Smooth muscle cell (in vitro differentiated cells): Measurements from ENCODE around the gene STK32A. TPM values are rescaled to one million over a fixed set of nuclear protein-coding genes. Genes with fewer than 3 reads are reported as not detected.

ENCODE experiments used
- DNase-seq: peaks from one replicate; lab custom pipeline; 2025; ENCODE audit not compliant: unreplicated experiment; lab: John Stamatoyannopoulos, UW
- H2AFZ ChIP-seq: fragments of 200-600 bp; sonication (generic); 2 replicates; pipeline ENCODE4 v1.6.0; 2016; ENCODE audit warnings: antibody characterized with exemption, low read depth, mild to moderate bottlenecking
- H3F3A ChIP-seq: fragments of 200-600 bp; sonication (generic); 2 replicates; pipeline ENCODE4 v1.6.0; 2017; ENCODE audit warnings: antibody characterized with exemption, low read depth
- H3K27ac ChIP-seq: fragments of 200-600 bp; sonication (generic); 2 replicates; pipeline ENCODE4 v1.5.1; 2016; ENCODE audit warnings: low read depth, mild to moderate bottlenecking
- H3K27me3 ChIP-seq: fragments of 200-600 bp; sonication (generic); 2 replicates; pipeline ENCODE4 v1.6.1; 2016; ENCODE audit warnings: low read depth, mild to moderate bottlenecking
- H3K36me3 ChIP-seq: fragments of 200-600 bp; sonication (generic); 2 replicates; pipeline ENCODE4 v1.5.1; 2016; ENCODE audit warnings: low read depth
- H3K4me1 ChIP-seq: fragments of 200-600 bp; sonication (generic); 2 replicates; pipeline ENCODE4 v1.5.1; 2016; ENCODE audit warnings: low read depth
- H3K4me2 ChIP-seq: fragments of 200-600 bp; sonication (generic); 2 replicates; pipeline ENCODE4 v1.6.0; 2016; ENCODE audit warnings: mild to moderate bottlenecking
- H3K4me3 ChIP-seq: fragments of 200-600 bp; sonication (generic); 2 replicates; pipeline ENCODE4 v1.5.1; 2016; ENCODE audit warnings: mild to moderate bottlenecking
- H3K79me2 ChIP-seq: fragments of 200-600 bp; sonication (generic); 2 replicates; pipeline ENCODE4 v1.6.0; 2016; ENCODE audit warnings: low read depth, mild to moderate bottlenecking
- H3K9ac ChIP-seq: fragments of 200-600 bp; sonication (generic); 2 replicates; pipeline ENCODE4 v1.6.0; 2016; ENCODE audit warnings: low read depth
- H3K9me3 ChIP-seq: fragments of 200-600 bp; sonication (generic); replicated peaks from 2 replicates; pipeline ENCODE4 v1.5.1; 2016; ENCODE audit warnings: low read depth
- H4K20me1 ChIP-seq: fragments of 200-600 bp; sonication (generic); 2 replicates; pipeline ENCODE4 v1.6.0; 2016; ENCODE audit warnings: low read depth
- CTCF ChIP-seq: fragments of 200-600 bp; sonication (generic); IDR thresholded peaks from 2 replicates; pipeline ENCODE4 v1.5.1; 2017; ENCODE audit warnings: borderline replicate concordance, mild to moderate bottlenecking, antibody characterized with exemption; ENCODE audit not compliant: insufficient read depth, poor library complexity, severe bottlenecking
- WGBS: methylation state at CpG from one replicate; pipeline ENCODE4 v1.1.7; 2016; ENCODE audit warnings: low lambda C conversion rate; 5-methylcytosine and 5-hydroxymethylcytosine counted together
- polyA plus RNA-seq: library from polyadenylated mRNA; unstranded; fragments of >200 nt; fragmentation: Nextera tagmentation; extraction: Ambion mirVana; gene quantifications from 2 replicates; pipeline ENCODE4 v1.2.1, GENCODE V29; 2016
- total RNA-seq: library from RNA; depleted of rRNA; stranded (reverse); fragments of >200 nt; gene quantifications from 2 replicates; pipeline ENCODE4 v1.2.3, GENCODE V29; 2014

STK32A gene
- total and polyA plus RNA-seq, 2 experiments from 2014 or later: 0.21 to 1.1 TPM

GRCh38 chr5:147248561-147248960, 13.7 kb downstream of the STK32A start:
- H3K4me1 ChIP-seq: no peaks in the 10 kb centered on the region
- DNase-seq: no peak
- no peaks in the 10 kb centered on the region for H3K9me3 ChIP-seq
- no peaks in the 10 kb centered on the region for H3F3A ChIP-seq
- no peak overlapping the region for H3K4me3 ChIP-seq
- WGBS: 56% methylated on average over 2 of the region's 2 CpGs
- H3K9ac ChIP-seq: no peak overlapping the region
- no peaks in the 10 kb centered on the region for H3K79me2 ChIP-seq
- no peaks in the 10 kb centered on the region for H3K36me3 ChIP-seq
- H3K27me3 ChIP-seq: no peaks in the 10 kb centered on the region
- no peak overlapping the region for H3K27ac ChIP-seq
- no peak overlapping the region for H2AFZ ChIP-seq
- H4K20me1 ChIP-seq: no peaks in the 10 kb centered on the region
- no peak for TF ChIP-seq CTCF
- no peak overlapping the region for H3K4me2 ChIP-seq

GRCh38 chr5:147259837-147260236, 25.0 kb downstream of the STK32A start:
- H2AFZ ChIP-seq: no peak overlapping the region
- H3K4me2 ChIP-seq: no peak overlapping the region
- no peaks in the 10 kb centered on the region for H3K9me3 ChIP-seq
- 57% methylated on average over 1 of the region's 1 CpG for WGBS
- no peaks in the 10 kb centered on the region for H4K20me1 ChIP-seq
- H3K4me1 ChIP-seq: peaks cover 4% of the 10 kb centered on the region
- no peak overlapping the region for H3K9ac ChIP-seq
- TF ChIP-seq CTCF: no peak
- H3K36me3 ChIP-seq: no peaks in the 10 kb centered on the region
- no peak for DNase-seq
- H3K4me3 ChIP-seq: no peak overlapping the region
- no peak overlapping the region for H3K27ac ChIP-seq
- H3K79me2 ChIP-seq: no peaks in the 10 kb centered on the region
- H3F3A ChIP-seq: no peaks in the 10 kb centered on the region
- H3K27me3 ChIP-seq: peaks cover 5% of the 10 kb centered on the region

GRCh38 chr5:147267082-147267832, 32.4 kb downstream of the STK32A start:
- no peak overlapping the region for H3K9ac ChIP-seq
- H3K36me3 ChIP-seq: no peaks in the 10 kb centered on the region
- no peak for TF ChIP-seq CTCF
- H3K4me2 ChIP-seq: no peak overlapping the region
- H4K20me1 ChIP-seq: no peaks in the 10 kb centered on the region
- H3F3A ChIP-seq: no peaks in the 10 kb centered on the region
- H3K9me3 ChIP-seq: no peaks in the 10 kb centered on the region
- DNase-seq: no peak
- H2AFZ ChIP-seq: no peak overlapping the region
- no peak overlapping the region for H3K27ac ChIP-seq
- H3K4me1 ChIP-seq: no peaks in the 10 kb centered on the region
- no peaks in the 10 kb centered on the region for H3K27me3 ChIP-seq
- H3K4me3 ChIP-seq: no peak overlapping the region
- H3K79me2 ChIP-seq: no peaks in the 10 kb centered on the region

GRCh38 chr5:147276497-147276896, 41.7 kb downstream of the STK32A start:
- no peak overlapping the region for H3K4me3 ChIP-seq
- no peaks in the 10 kb centered on the region for H3K36me3 ChIP-seq
- no peaks in the 10 kb centered on the region for H3F3A ChIP-seq
- 93% methylated on average over 1 of the region's 1 CpG for WGBS
- DNase-seq: no peak
- no peak overlapping the region for H2AFZ ChIP-seq
- no peak overlapping the region for H3K27ac ChIP-seq
- no peaks in the 10 kb centered on the region for H4K20me1 ChIP-seq
- no peak for TF ChIP-seq CTCF
- H3K4me2 ChIP-seq: no peak overlapping the region
- H3K27me3 ChIP-seq: no peaks in the 10 kb centered on the region
- H3K9ac ChIP-seq: no peak overlapping the region
- H3K79me2 ChIP-seq: no peaks in the 10 kb centered on the region
- H3K9me3 ChIP-seq: no peaks in the 10 kb centered on the region
- H3K4me1 ChIP-seq: no peaks in the 10 kb centered on the region
